ENCODE results near the gene PKD1.
"Not testable (repeated sequence)": the region's sequence is repeated elsewhere in the genome, so short reads cannot be mapped to it uniquely, and the experiment has no call there.

PKD1 gene

GRCh38 chr16:2108446-2109270 lies 27.0 kb downstream of the PKD1 start:
- FAIRE-seq; DNase-seq (ENCODE audit: insufficient read length): not testable (repeated sequence)

GRCh38 chr16:2107791-2108125 lies 27.9 kb downstream of the PKD1 start:
- DNase-seq (ENCODE audit: insufficient read length); FAIRE-seq: not testable (repeated sequence)

- DNase-seq (ENCODE audit: insufficient read length), result peak; percentile 25
- FAIRE-seq, result not testable (repeated sequence)
Measured at GRCh38 chr16:2107121-2107790, 28.4 kb downstream of the PKD1 start.

GRCh38 chr16:2106211-2106610 lies 29.5 kb downstream of the PKD1 start:
- not testable (repeated sequence) for FAIRE-seq; DNase-seq (ENCODE audit: insufficient read length)

- FAIRE-seq, result not testable (repeated sequence)
- DNase-seq (ENCODE audit: insufficient read length), result peak; percentile 25
Measured at GRCh38 chr16:2105769-2106168, 29.9 kb downstream of the PKD1 start.

- DNase-seq (ENCODE audit: insufficient read length); FAIRE-seq: not testable (repeated sequence)
Measured at GRCh38 chr16:2105291-2105690, 30.4 kb downstream of the PKD1 start.

- not testable (repeated sequence) for FAIRE-seq; DNase-seq (ENCODE audit: insufficient read length)
Measured at GRCh38 chr16:2104464-2104863, 31.2 kb downstream of the PKD1 start.

GRCh38 chr16:2102471-2102870 lies 33.2 kb downstream of the PKD1 start:
- TF ChIP-seq POLR2A (IDR thresholded peaks at IDR 0.05; ENCODE audit: low read depth, low read length), result no peak
- no peak for TF ChIP-seq POLR2AphosphoS5 (IDR thresholded peaks at IDR 0.05; ENCODE audit: low read depth, low read length)
- TF ChIP-seq TAF1 (IDR thresholded peaks at IDR 0.05; ENCODE audit: borderline replicate concordance, low read depth, low read length), result no peak
- FAIRE-seq (no peak), DNase-seq (ENCODE audit: insufficient read length) (no peak)

- DNase-seq (ENCODE audit: insufficient read length); FAIRE-seq: not testable (repeated sequence)
Measured at GRCh38 chr16:2101581-2101980, 34.1 kb downstream of the PKD1 start.

GRCh38 chr16:2097689-2098088 lies 38.0 kb downstream of the PKD1 start:
- DNase-seq (ENCODE audit: insufficient read length); FAIRE-seq: not testable (repeated sequence)

- DNase-seq (ENCODE audit: insufficient read length) (no peak), FAIRE-seq (no peak)
- TF ChIP-seq TAF1 (IDR thresholded peaks at IDR 0.05; ENCODE audit: borderline replicate concordance, low read depth, low read length) (no peak), POLR2AphosphoS5 (IDR thresholded peaks at IDR 0.05; ENCODE audit: low read depth, low read length) (no peak), POLR2A (IDR thresholded peaks at IDR 0.05; ENCODE audit: low read depth, low read length) (no peak)
Measured at GRCh38 chr16:2096853-2097595, 38.7 kb downstream of the PKD1 start.

GRCh38 chr16:2095918-2096582 lies 39.6 kb downstream of the PKD1 start:
- TF ChIP-seq TAF1 (IDR thresholded peaks at IDR 0.05; ENCODE audit: borderline replicate concordance, low read depth, low read length) (no peak), POLR2A (IDR thresholded peaks at IDR 0.05; ENCODE audit: low read depth, low read length) (no peak), POLR2AphosphoS5 (IDR thresholded peaks at IDR 0.05; ENCODE audit: low read depth, low read length) (no peak)
- DNase-seq (ENCODE audit: insufficient read length) (no peak), FAIRE-seq (no peak)

- DNase-seq (ENCODE audit: insufficient read length) (no peak), FAIRE-seq (no peak)
- no peak for TF ChIP-seq POLR2A (IDR thresholded peaks at IDR 0.05; ENCODE audit: low read depth, low read length)
- no peak for TF ChIP-seq TAF1 (IDR thresholded peaks at IDR 0.05; ENCODE audit: borderline replicate concordance, low read depth, low read length)
- no peak for TF ChIP-seq POLR2AphosphoS5 (IDR thresholded peaks at IDR 0.05; ENCODE audit: low read depth, low read length)
Measured at GRCh38 chr16:2095315-2095853, 40.3 kb downstream of the PKD1 start.

Data from GM12892 (cell line).